ENCODE measurements around the gene HOXB2.

HOXB2 gene

DNA sequence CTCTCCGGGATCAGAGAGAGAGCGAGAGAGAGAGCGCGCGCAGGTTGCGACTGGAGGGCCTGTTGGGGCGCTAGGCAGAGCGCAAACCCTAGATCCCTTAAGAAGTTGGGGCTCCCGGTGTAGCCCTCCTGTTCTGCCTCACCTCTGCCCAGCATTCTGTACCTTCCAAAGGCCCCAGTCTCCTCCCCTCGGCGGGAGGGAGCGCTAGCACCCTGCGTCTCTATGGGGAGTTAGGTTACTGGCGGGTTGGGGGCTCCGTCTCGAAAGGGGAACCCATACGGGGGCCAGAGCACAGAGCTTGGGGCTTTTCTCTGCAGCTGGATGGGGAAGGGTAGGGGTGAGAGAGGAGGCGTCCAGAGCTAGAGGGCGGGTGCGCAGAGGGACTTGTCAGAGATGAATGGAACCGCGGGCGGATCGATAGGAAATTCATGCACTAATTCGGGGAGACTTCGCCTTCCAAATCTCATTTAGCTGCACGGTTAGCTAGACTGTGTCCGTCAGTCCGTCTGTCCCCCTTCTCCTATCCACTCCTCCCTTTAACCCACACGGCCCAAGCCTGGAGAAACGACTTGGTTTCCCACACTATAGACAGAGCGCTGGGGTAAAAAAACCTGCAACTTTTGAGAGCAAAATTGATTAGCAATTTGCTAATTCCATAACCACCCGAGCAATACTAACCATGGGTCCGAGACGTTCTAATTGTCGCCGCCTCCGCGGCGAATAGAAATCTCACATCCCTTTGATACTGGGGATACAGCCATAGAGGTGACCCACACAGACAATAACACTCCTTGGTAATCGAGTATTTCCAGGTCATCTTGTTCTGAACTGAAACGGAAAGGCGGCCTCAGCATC lies 33.9 kb upstream of the HOXB2 start:
- DNase-seq (ENCODE audit: low read depth), result no peak

DNA sequence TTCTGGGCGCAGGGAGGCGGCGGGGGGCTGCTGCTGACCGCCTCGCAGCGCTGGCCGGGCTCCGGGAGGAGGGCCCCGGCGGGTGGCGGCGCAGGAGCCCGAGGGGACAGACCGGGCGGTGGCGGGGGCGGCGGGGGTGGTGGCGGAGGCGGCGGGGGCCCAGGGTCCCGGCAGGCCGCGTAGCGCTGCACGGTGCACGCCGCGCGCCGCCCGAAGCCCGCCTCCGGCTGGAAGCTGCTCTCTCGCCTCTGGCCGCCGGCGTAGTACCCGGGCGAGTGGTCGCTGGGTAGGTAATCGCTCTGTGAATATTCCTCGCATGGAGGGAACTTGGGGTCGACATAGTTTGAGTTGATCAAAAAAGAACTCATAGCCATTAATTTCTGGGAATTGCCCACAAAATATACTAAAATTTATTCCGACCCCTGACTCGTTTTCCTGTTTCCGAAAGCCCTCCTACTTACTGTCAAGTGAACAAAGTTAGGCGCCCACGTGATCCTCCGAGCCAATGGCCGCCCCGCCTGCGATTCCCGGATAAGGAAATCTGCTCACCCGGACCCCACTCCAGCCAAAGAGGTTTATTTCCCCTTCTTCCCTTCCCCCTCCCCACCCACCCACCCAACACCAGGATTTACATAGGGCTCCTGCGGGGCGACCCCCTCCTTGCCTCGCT lies 33.2 kb upstream of the HOXB2 start, which contains the start of gene HOXB4:
Gene HOXB4 (minus strand): TSS at position 405 of the 670 bp plus-strand sequence. CDS start 31 bp downstream, at position 374.
- peak; percentile 81 for DNase-seq (ENCODE audit: low read depth)

DNA sequence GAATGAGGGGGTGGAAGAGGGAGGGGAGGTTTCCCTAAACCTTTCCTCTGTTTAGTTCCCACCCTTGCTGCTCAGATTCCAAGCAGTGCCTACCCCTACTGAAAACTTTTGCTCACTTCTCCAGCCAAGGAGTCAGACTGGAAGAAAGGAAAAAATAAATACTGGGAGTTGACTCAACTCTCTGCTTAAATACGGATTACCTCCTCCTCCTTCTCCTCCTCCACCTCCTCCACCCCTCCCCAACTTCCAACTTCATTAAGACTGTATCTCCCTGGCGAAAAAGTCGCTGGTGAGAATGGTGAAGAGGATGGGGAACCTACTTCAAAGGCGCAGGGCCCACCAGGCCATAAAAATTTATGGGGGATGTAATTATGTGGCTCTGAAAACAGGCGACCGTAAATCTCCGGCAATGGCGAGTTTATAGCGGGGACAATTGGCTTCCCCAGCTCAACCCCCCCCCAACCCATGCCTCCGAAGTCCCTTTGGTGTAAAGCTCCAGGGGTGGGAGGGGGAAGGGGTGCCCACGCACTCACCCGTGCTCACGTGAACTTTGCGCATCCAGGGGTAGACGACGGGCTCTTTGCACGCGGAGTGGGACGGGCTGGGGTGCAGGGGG lies 32.5 kb upstream of the HOXB2 start:
- DNase-seq (ENCODE audit: low read depth), result no peak

DNA sequence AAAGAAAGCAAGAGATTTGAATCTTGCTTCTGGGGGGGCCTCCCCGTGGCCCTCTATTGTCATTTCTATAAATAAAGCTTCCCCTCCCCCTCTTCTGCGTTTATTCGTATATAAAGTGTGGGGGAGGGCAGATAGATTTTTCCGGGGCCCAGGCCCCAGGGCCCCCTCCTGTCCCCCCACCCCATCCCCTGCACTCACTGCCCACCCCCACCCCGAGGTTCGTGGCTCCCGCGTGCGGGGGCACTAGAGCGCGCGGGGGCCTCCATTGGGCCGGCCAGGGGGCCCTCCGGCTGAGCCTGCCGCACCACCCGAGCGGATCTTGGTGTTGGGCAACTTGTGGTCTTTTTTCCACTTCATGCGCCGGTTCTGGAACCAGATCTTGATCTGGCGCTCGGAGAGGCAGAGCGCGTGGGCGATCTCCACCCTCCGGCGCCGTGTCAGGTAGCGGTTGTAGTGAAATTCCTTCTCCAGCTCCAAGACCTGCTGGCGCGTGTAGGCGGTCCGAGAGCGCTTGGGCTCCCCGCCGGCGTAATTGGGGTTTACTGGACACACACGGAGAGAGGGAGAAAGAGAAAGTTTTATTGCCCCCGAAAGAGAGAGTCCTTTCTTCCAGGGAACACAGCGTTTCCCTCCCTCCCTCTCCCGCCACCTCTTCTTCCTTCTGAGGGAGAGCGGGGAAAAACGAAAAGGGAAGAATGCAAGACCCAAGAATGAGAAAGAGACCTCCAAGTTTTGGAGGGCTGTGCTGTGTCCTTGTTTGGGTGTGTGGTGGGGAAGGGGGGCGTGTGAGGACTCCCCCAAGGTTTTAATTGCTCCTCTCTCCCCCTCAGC lies 31.8 kb upstream of the HOXB2 start:
- no peak for DNase-seq (ENCODE audit: low read depth)

DNA sequence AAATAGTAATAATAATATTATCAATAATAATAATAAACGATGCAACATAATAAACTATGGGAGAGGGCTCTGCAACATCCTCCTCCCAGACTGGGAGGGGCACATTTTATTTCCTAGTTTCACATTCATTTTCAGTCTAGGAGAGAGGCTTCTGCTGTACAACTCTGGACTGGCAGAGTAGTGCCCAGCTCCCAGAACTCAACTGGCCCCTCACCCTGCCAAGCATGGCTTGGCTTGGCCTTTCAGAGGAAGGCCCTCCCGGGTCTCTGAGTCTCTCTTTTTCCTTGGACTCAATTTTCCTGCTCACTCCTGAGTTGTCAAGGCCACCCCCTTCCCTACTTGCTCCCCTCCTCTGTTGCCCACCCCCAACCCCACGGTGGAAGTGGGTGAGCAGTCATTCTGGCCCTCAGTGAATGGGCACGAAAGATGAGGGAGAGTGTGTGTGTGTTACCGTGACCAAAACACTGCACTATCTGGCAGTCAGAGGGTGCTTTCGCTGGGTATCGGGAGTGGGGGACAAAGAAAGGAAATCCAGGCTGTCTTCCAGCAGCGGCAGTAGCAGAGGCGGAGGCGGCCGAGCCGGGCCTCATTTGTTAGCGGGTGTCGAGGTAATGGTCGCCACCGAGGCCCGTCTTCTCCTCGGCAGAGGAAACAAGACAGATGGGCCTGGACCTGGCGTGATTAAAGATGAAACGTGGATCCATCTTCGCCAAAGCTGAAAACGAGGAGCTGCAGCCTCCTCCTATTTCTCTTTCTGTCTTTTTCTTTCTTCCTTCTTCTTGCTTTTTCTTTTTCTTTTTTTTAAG lies 31.0 kb upstream of the HOXB2 start:
- DNase-seq (ENCODE audit: low read depth), result no peak

DNA sequence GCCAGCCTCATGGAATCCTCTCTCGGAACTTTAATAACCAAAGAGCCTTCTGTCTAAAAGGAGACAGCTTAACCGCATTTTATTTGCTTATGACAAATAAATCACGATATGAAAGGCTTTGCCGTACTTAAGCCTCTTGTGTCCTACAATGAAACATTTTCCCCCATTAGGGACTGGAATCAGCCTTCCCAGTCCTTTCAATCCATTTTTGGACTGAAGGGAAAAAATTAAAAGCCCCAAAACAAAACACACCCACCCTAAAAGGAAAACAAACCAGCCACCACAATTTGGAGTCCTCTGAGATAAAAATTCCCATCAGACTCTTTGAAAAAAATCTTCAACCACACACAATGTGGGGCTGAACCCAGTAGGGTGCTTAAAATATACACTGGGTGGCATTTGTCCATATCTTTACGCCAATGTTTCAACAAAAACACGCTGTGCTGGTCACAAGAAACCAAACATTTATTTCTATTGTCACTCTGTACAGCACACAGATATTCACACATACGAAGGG lies 30.2 kb upstream of the HOXB2 start:
- no peak for DNase-seq (ENCODE audit: low read depth)

DNA sequence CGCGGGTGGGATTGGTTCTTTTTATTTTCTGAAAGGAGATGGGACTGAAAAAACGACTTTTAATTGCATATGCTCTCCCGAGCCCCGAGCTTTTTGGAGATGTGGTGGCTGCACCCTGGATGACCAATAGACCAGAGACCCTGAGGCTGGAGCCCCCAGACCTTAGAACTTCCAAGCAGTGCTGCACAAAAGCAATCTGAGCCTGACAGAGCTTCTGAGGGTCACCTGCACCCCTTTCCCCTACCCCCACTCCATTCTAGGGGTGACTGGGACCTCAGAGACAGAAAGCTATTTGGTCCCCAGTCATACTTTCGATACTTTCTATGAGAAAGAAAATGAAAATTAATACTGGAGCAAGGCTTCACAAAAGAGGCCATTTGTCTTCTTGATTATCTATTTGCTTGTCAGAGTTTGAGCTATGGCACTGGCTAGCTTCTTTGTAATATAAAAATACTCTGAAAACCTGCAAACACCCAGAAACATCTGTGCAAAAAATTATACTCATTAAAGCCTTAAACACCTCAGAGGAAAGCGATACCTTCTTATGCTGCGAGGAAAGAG lies 29.7 kb upstream of the HOXB2 start:
- DNase-seq (ENCODE audit: low read depth), result no peak

DNA sequence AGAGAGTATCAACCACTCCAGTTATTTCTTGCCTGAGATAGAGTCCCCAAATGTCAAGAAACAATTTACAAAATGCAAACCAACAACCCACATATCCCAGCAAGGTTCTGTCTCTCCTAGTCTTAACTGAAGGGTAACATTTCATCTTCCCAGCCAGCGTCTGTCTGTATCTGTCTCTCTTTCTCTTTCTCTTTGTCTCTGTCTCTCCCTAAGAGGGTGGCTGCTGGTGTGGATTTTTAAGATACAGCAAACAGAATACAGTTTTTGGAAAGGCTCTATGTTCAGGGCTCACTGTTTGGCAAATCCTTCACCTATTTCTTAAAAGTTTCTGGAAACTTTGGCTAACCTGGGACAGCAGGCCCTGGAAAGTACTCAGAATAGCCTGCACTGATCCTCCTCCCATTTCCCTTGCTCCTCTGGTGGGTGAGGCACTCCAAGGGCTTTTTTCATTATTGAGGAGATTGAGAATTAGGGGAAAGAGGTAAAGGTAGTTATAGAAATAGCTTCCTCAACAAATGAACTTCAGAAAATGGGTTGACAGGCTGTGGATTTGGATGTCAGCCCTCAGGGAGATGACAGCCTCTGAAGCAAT lies 27.0 kb upstream of the HOXB2 start:
- DNase-seq (ENCODE audit: low read depth), result no peak

DNA sequence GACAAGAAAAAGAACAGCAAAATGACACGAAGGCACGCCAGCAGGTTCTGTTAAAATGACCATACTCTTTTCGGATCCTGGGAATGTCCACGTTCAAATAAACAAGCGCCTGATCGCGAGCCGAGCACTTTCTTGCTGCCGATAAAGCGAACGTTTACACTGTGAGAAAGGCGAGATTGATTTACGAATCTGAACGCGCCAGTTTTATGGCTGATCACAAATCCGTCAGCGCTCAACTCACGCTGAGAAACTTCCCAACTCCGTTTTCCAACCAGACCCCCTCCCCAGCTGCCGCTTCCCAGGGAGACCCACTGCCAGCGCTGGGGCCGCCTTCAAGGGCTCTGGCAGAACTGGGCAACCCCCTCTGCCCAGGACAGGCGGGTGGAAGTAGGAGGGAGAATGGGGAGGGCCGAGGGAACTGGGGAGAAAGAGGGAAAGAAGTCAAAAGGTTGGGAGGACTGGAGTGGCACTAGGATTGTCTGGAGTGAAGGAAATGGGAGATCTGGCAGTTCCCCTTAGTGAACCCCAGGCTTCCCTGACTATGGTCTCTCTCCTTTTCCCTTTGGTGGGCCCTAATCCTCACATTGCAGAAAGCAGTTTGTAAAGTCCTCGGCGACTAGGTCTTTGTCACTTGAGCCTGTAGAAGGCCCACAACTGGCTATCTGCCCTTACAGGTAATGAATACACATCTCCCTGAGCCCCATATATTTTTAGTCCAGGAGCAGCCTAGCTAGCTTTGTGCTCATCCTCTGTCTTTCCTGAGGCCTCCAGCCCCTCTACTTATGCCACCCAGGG lies 26.3 kb upstream of the HOXB2 start:
- DNase-seq (ENCODE audit: low read depth), result no peak

DNA sequence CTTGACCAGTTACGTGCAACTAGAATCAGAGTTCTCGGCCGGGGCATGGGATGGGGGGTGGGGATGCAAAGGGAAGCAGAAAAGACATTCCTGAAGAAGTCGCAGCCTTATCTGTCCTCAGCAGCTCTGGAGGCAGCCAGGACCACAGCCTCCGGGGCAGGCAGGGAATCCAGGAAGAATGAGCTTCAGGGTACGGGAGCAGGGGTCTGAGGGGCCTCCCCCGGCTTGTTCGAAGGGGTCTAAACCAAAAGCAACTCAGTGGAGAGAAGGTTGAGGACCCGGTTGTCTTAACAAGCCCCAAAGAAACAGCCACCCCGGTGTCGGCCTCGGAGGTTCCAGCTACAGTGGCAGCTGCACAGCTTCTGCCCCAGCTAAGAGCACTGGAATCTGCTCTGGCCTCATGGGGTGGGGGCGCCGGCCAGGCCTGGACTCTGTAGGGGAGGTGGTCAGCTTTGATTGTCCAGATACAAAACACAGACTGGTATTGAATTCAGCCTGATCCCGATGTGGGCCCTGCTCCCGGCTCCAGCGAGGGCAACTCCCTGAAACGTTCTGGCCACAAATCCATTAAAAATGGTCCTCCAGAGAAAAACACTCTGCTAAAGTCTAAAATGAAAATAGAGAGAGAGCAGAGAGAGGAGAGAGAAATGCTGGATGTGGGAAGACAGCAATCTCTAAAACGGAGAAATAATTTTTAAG lies 25.6 kb upstream of the HOXB2 start:
- no peak for DNase-seq (ENCODE audit: low read depth)

DNA sequence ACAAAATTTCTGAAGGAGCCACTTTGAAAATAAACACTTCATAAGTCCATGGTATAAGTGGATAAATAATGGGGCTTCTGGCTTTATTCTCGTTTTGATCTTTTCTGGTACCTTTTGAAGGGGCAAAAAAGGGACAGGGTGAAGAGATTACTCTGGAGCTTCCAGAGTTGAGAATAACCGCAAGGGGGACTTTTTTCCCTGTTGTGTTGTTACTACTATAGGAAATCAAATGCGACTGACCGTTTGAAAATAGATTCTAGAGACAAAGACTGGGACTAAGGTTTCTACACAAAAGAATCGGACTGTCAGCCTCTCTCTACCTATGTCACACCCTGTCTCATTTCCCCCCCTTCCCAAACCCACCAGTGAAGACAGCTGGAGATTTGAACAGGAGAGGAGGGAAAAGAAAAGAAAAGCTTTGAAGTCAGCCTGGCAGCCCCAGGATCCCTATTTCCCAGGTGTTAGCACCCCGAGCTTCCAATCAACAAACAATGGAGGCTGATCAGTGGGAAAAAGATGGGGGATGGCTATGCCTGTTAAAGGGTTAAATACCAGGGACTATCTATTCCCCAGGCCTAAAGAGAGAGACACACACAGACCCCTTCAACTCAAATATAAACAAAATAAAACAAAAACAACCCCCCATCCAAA lies 24.9 kb upstream of the HOXB2 start:
- no peak for DNase-seq (ENCODE audit: low read depth)

DNA sequence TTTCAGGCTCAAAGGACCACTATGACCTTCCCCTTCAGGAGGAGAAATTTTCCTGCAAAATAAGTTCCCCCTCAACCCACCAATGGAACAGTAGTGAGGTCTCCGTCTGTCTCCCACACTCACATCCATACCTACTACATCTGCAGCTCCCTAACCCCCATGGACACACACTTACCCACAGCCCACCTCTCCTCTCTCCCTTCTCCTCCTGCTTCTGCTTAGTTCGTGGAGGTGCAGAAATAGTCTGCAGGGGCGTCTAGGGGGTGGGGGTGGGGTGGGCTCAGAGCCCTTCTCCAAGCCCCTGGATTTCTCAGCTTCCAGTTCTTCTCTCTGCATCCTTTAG lies 24.3 kb upstream of the HOXB2 start:
- no peak for DNase-seq (ENCODE audit: low read depth)

DNA sequence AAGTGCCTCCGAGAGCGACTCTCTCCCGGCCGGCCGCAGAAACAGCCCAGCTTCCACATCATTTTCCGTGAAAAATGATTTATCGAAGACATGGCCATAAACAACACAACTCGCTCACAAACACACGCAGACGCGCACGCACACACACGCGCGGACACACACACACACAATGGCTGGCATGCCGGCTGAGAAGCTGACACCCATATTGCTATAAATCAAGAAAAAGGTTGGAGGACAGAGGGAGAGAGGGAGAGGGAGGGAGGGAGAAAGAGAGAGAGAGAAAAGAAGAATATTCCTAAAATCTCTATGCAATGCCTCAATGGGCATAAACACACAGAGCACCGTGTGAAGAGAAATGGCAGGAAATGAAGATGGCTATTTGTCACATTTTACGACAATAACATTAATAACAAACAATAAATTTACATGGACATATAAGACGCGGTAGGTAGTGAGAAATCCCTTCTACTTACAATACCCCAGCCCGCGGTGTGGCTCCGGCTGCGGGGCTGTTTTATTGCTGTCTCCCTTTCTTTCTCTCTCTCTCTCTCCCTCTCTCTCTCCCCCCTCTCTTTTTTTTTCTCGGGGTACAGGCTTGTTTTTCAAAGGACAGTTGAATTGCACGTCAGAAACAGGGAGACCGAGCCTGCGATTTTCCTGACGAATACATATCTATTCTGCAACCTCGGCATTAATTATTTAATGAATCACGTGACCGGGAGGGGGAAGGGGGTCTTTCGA lies 23.8 kb upstream of the HOXB2 start:
- DNase-seq (ENCODE audit: low read depth), result no peak

DNA sequence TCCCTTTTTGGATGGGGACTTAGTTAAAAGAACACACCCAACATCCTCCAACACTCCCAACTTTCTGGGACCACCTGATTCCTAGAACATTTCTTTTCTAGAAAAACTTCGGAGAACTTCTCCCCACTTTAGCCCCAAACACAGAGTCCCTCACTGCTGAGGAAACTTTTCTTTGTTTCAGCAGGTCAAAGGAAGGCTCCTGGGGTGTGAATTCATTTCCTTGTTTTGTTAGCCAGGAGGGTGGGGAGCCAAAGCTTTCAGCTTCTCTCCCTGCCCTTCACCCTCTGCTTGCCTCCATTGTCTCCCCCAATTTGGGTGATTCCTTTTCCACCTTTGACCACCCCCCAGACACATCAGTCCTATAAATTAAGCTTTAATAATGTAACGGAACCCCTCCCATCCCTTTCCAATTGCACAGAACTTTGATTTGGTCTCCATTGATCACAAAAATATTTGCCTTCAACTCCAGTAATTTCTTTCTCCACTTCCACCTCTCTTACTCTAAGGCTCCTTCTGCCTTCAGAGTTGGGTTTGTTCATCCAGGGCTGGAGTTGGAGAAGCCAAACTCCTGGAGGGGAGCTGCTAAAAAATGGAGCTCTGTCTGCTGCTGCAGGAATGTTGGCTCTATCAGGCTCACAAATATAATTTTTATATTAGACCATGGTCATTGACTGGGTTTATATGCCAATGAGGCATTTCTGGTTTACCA lies 22.9 kb upstream of the HOXB2 start:
- no peak for DNase-seq (ENCODE audit: low read depth)

DNA sequence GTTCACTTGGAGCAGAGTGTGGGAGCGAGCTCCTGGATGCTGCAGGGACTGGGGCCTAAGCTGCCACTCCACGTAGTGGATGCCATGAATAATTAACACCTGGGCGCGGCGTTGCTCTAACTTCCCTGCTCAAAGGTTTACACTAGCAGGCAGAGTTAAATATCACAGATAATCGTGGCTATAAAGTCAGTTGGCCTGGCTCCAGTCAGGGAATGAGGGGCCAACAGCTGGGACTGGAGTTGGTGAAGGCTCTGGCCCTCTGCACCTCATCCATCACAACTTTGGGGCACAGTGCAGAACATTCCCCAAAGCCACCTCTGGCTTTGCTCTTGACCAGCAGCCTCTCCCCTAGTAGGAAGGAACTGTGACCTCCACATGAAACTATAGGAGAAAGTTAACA lies 22.3 kb upstream of the HOXB2 start:
- no peak for DNase-seq (ENCODE audit: low read depth)

DNA sequence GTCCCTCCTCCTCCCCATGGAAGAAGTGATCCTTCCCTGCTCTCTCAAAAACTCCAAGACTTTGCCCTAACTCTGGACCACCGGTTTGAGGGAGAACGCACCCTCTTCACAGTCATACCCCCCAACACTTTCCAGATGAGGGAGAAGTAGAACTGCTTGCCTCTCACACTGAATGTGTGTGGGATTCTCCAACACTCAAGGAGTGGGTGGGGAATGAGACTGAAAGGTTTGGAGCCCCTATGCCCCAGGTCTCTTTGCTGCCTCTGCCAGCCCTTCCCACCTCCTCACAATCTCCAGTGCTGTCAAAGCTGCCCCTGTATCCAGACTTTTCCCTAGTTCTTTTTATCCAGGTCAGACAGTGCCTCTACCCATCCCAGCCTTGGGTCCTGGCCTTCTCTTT lies 21.8 kb upstream of the HOXB2 start:
- no peak for DNase-seq (ENCODE audit: low read depth)
